ENCODE measurements around the gene FUBP1.
"Not testable (repeated sequence)": the region's sequence is repeated elsewhere in the genome, so short reads cannot be mapped to it uniquely, and the experiment has no call there.

The FUBP1 gene

GRCh38 chr1:78003070-78003746 lies 24.3 kb upstream of the FUBP1 start:
- Mint-ChIP-seq H3K4me1 (peaks cover 34% of the 10 kb centered on the region), H3K27me3 (no peaks in the 10 kb centered on the region), H3K27ac (peak overlapping the region; percentile 68), H3K9me3 (no peaks in the 10 kb centered on the region), H3K36me3 (peaks cover 1% of the 10 kb centered on the region), H3K4me3 (peak overlapping the region; percentile 21)
- CTCF ChIA-PET, result no interaction called here
- no peak for DNase-seq

- H3K4me1 Mint-ChIP-seq, result peaks cover 17% of the 10 kb centered on the region
- not testable (repeated sequence) for H3K27me3 Mint-ChIP-seq, H3K4me3 Mint-ChIP-seq, H3K9me3 Mint-ChIP-seq, DNase-seq, H3K36me3 Mint-ChIP-seq, H3K27ac Mint-ChIP-seq
- CTCF ChIA-PET, result interaction anchor here (0.8 kb wide), 1 partner anchor 24 kb away, joined by 3 read pairs; no protein-coding TSS in a partner anchor
These were observed 21.7 kb upstream of the FUBP1 start for GRCh38 chr1:78000536-78000935.

- Mint-ChIP-seq H3K36me3 (peaks cover 9% of the 10 kb centered on the region), H3K27ac (no peak overlapping the region), H3K27me3 (no peaks in the 10 kb centered on the region), H3K4me1 (no peaks in the 10 kb centered on the region), H3K4me3 (no peak overlapping the region), H3K9me3 (no peaks in the 10 kb centered on the region)
- DNase-seq, result no peak
- CTCF ChIA-PET, result interaction anchor here (1.0 kb wide), 1 partner anchor 11 kb away, joined by 3 read pairs; no protein-coding TSS in a partner anchor
These were observed 17.9 kb upstream of the FUBP1 start for GRCh38 chr1:77996734-77997133.

DNA sequence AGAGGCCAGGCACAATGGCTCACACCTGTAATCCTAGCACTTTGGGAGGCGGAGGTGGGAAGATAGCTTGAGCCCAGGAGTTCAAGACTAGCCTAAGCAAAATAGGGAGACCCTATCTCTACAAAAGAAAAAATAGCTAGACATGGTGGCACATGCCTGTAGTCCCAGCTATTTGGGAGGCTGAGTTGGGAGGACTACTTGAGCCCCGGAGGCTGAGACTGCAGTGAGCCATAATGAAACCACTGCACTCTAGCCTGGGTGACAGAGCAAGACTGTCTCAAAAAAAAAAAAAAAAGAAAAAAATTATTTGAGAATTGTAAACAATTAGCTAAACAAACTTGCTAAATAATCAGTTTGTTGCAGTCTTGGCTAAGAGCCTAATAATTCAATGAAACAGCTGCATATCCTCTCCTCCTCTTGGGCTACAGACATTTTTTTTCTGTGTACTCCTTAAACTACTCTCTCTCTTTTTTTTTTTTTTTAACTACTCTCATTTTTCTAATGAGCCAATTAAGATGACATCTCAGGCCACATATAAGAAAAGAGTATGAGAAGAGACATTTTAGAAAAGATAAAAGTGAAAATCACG lies 15.3 kb upstream of the FUBP1 start:
- DNase-seq, result no peak
- no peak overlapping the region for H3K4me3 Mint-ChIP-seq
- peaks cover 14% of the 10 kb centered on the region for H3K36me3 Mint-ChIP-seq
- no peaks in the 10 kb centered on the region for H3K9me3 Mint-ChIP-seq
- no peak overlapping the region for H3K27ac Mint-ChIP-seq
- CTCF ChIA-PET, result interaction anchor here (0.9 kb wide), 1 partner anchor 14 kb away, joined by 3 read pairs; no protein-coding TSS in a partner anchor
- peaks cover 8% of the 10 kb centered on the region for H3K4me1 Mint-ChIP-seq
- no peaks in the 10 kb centered on the region for H3K27me3 Mint-ChIP-seq

DNA sequence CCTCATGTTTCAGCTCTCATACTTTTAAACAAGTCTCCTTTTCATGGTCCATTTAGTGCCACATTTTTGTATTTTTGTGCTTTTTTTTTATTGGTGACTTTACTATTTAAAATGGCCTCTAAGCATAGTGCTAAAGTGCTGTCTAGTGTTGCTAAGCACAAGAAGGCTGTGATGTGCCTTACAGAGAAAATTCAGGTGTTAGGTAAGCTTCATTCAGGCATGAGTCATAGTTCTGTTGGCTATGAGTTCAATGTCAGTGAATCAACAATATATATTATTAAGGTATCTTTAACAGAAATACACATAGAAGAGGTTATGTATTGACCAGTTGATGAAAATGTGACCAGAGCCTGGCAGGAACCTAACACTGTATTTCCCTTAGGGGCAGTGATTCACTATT lies 12.8 kb upstream of the FUBP1 start:
- Mint-ChIP-seq H3K9me3 (no peaks in the 10 kb centered on the region), H3K36me3 (peaks cover 14% of the 10 kb centered on the region), H3K4me3 (no peak overlapping the region), H3K4me1 (peaks cover 8% of the 10 kb centered on the region), H3K27me3 (no peaks in the 10 kb centered on the region), H3K27ac (no peak overlapping the region)
- CTCF ChIA-PET, result interaction anchor here (1.0 kb wide), 1 partner anchor 10 kb away, joined by 4 read pairs; no protein-coding TSS in a partner anchor
- no peak for DNase-seq

GRCh38 chr1:77990629-77991204 lies 11.8 kb upstream of the FUBP1 start:
- CTCF ChIA-PET, result no interaction called here
- DNase-seq, result no peak
- no peak overlapping the region for H3K27ac Mint-ChIP-seq
- H3K36me3 Mint-ChIP-seq, result peaks cover 16% of the 10 kb centered on the region
- no peaks in the 10 kb centered on the region for H3K27me3 Mint-ChIP-seq
- H3K4me1 Mint-ChIP-seq, result peaks cover 8% of the 10 kb centered on the region
- no peak overlapping the region for H3K4me3 Mint-ChIP-seq
- no peaks in the 10 kb centered on the region for H3K9me3 Mint-ChIP-seq

DNA sequence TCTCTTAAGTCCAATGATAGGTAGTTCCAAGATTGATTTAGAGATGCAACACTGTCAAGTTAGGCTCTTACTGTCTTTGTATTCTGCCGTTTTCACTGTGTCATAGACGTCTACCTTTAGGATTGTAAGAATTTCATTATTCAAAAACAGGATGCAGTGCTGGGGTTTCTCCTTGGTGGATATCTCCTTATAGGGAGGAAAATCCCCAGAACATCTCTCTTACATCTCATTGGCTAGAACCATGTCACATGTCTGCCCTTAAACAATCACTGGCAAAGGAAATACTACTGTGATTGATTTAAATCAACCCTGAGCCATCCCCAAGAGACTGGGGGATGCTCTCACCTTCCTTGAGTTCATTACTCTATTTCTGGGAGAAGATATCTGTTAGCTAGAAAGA lies 10.9 kb upstream of the FUBP1 start:
- no peaks in the 10 kb centered on the region for H3K27me3 Mint-ChIP-seq
- no peak overlapping the region for H3K4me3 Mint-ChIP-seq
- H3K9me3 Mint-ChIP-seq, result no peaks in the 10 kb centered on the region
- H3K27ac Mint-ChIP-seq, result no peak overlapping the region
- no peak for DNase-seq
- H3K36me3 Mint-ChIP-seq, result peaks cover 18% of the 10 kb centered on the region
- H3K4me1 Mint-ChIP-seq, result peaks cover 9% of the 10 kb centered on the region
- CTCF ChIA-PET, result no interaction called here

DNA sequence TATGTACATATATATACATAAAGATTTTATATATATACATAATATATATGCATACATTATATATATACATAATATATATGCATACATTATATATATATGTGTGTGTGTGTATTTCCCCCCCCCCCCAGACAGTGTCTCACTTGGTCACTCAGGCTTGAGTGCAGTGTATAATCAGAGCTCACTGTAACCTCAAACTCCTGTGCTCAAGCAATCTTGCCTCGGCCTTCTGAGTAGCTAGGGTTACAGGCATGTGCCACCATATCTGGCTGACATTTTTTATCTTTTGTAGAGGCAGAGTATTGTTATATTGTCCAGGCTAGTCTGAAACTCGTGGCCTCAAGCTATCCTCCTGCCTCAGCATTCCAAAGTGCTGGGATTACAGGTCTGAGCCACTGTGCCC lies 9.0 kb upstream of the FUBP1 start:
- no peak overlapping the region for H3K27ac Mint-ChIP-seq
- no peak overlapping the region for H3K4me3 Mint-ChIP-seq
- no peaks in the 10 kb centered on the region for H3K27me3 Mint-ChIP-seq
- H3K4me1 Mint-ChIP-seq, result peaks cover 16% of the 10 kb centered on the region
- no peak for DNase-seq
- no peaks in the 10 kb centered on the region for H3K9me3 Mint-ChIP-seq
- CTCF ChIA-PET, result no interaction called here
- peaks cover 26% of the 10 kb centered on the region for H3K36me3 Mint-ChIP-seq

GRCh38 chr1:77986810-77987209 lies 7.9 kb upstream of the FUBP1 start:
- Mint-ChIP-seq H3K36me3 (peaks cover 28% of the 10 kb centered on the region), H3K27me3 (no peaks in the 10 kb centered on the region), H3K27ac (no peak overlapping the region), H3K4me1 (peaks cover 16% of the 10 kb centered on the region), H3K9me3 (no peaks in the 10 kb centered on the region), H3K4me3 (no peak overlapping the region)
- no peak for DNase-seq
- CTCF ChIA-PET, result no interaction called here

DNA sequence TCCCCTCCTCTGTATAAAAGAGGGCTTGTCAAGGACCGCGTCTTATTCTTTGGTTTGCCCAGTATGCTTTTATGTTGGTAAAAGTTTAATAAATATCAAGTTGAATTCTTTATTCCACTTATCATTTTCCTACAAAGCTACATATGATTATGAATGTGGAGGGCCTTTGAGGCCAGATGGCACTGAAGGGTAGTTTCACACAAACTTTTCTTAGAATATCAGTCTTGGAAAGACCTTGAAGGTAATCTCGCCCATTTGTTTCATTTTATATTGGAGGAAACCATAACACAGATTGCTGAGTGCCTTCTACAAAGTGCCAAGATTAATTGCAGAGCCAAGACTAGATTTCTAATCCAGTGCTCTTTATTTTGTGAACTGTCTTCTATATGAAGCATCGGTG lies 5.8 kb upstream of the FUBP1 start:
- peaks cover 28% of the 10 kb centered on the region for H3K36me3 Mint-ChIP-seq
- H3K4me3 Mint-ChIP-seq, result no peak overlapping the region
- no peaks in the 10 kb centered on the region for H3K9me3 Mint-ChIP-seq
- no peak for DNase-seq
- no peaks in the 10 kb centered on the region for H3K27me3 Mint-ChIP-seq
- H3K27ac Mint-ChIP-seq, result no peak overlapping the region
- CTCF ChIA-PET, result no interaction called here
- H3K4me1 Mint-ChIP-seq, result peaks cover 27% of the 10 kb centered on the region

GRCh38 chr1:77983997-77984355 lies 5.1 kb upstream of the FUBP1 start:
- Mint-ChIP-seq H3K4me1 (peaks cover 23% of the 10 kb centered on the region), H3K36me3 (peaks cover 26% of the 10 kb centered on the region), H3K9me3 (no peaks in the 10 kb centered on the region), H3K4me3 (no peak overlapping the region), H3K27me3 (no peaks in the 10 kb centered on the region), H3K27ac (no peak overlapping the region)
- CTCF ChIA-PET, result no interaction called here
- no peak for DNase-seq

- H3K27me3 Mint-ChIP-seq, DNase-seq, H3K27ac Mint-ChIP-seq, H3K4me3 Mint-ChIP-seq, H3K9me3 Mint-ChIP-seq, CTCF ChIA-PET: not testable (repeated sequence)
- peaks cover 26% of the 10 kb centered on the region for H3K36me3 Mint-ChIP-seq
- H3K4me1 Mint-ChIP-seq, result peaks cover 23% of the 10 kb centered on the region
These were observed 4.6 kb upstream of the FUBP1 start for GRCh38 chr1:77983352-77983996.

GRCh38 chr1:77978293-77978968 lies 441 bp downstream of the FUBP1 start:
- Mint-ChIP-seq H3K4me3 (no peak overlapping the region), H3K36me3 (peaks cover 27% of the 10 kb centered on the region), H3K27me3 (no peaks in the 10 kb centered on the region), H3K4me1 (peaks cover 46% of the 10 kb centered on the region), H3K27ac (no peak overlapping the region), H3K9me3 (no peaks in the 10 kb centered on the region)
- peak; percentile 87 for DNase-seq
- CTCF ChIA-PET, result interaction anchor here (1.0 to 1.6 kb wide), 3 partner anchors 14 to 26 kb away, joined by 3 to 10 read pairs (median 3); partner anchors contain the start of gene DNAJB4

GRCh38 chr1:77977989-77978292 lies 931 bp downstream of the FUBP1 start:
- H3K27ac Mint-ChIP-seq, result no peak overlapping the region
- no peaks in the 10 kb centered on the region for H3K9me3 Mint-ChIP-seq
- no peak for DNase-seq
- H3K27me3 Mint-ChIP-seq, result no peaks in the 10 kb centered on the region
- H3K36me3 Mint-ChIP-seq, result peaks cover 27% of the 10 kb centered on the region
- CTCF ChIA-PET, result interaction anchor here (1.0 to 1.6 kb wide), 3 partner anchors 13 to 27 kb away, joined by 3 to 10 read pairs (median 3); partner anchors contain the start of gene DNAJB4
- H3K4me3 Mint-ChIP-seq, result no peak overlapping the region
- peaks cover 46% of the 10 kb centered on the region for H3K4me1 Mint-ChIP-seq
